ENCODE measurements around the gene ATRNL1.

The ATRNL1 gene

DNA sequence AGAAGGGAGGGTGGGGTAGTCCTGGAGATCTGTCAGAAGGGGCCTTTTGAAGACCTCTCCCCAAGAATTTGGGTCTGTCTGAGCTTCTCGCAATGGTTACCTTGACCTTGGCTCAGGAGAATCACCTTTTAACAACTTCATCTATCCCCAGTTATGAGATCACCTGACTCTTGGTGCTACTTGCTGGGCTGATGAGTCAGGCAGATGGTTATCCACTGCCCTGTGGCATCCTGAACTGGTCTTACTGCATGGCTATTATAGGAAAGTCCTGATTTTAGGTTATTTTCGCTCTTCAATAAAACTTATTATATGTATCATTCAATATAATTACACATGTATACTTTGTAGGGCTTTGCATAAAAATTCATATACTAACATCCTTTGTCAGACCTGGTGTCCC, 905.1 kb downstream of the ATRNL1 start:
- DNase-seq: no peak
